HG02852 (cell line): Measurements from ENCODE around the gene CCDC154.
A peak's percentile ranks its signal among the peaks of the same experiment; 100 is the strongest.
"Not testable (repeated sequence)": the region's sequence is repeated elsewhere in the genome, so short reads cannot be mapped to it uniquely, and the experiment has no call there.

Experiments
- ATAC-seq: cut with Tn5 transposase; IDR thresholded peaks from one replicate; pipeline ENCODE4 v1.9.1; 2021; ENCODE audit warnings: mild to moderate bottlenecking, moderate library complexity; ENCODE audit not compliant: unreplicated experiment

CCDC154 gene, protein sequence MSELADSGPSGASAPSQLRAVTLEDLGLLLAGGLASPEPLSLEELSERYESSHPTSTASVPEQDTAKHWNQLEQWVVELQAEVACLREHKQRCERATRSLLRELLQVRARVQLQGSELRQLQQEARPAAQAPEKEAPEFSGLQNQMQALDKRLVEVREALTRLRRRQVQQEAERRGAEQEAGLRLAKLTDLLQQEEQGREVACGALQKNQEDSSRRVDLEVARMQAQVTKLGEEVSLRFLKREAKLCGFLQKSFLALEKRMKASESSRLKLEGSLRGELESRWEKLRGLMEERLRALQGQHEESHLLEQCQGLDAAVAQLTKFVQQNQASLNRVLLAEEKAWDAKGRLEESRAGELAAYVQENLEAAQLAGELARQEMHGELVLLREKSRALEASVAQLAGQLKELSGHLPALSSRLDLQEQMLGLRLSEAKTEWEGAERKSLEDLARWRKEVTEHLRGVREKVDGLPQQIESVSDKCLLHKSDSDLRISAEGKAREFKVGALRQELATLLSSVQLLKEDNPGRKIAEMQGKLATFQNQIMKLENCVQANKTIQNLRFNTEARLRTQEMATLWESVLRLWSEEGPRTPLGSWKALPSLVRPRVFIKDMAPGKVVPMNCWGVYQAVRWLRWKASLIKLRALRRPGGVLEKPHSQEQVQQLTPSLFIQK

DNA sequence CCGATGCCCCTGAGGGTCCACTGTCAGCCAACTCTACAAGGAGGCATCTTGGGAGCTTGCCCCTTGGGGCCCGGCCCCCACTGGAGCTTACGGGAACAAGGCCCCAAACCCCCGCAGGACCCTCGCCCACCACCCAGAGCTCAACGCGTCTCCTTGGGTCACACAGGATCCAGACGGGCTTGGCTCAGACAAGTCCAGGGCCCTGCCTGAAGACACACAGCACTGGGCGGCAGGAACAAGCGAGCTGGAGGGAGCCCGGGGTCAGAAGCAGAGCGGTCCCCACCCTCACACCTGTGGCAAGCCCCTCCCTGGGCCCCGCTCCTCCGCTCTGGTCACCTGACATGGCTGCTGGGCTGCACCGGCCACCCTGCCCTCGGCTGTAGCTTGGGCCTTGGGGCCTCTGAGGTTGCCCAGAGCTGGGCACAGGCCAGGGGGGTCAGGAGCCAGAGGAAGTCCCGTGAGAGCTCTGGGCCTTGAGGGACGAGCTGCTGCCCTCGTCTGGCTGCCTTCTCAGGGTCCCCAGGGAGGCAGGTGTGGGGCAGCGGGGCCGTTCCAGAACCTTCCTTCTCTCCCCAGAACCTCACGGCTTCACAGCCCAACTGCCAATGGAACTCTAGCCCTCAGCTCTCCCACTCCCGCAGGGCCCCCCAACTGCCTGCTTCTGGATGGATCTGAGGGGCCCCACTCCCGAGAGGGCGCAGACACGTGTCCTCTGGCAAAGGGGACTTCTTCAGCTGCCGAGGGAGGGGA is at the start of gene CCDC154:
Gene CCDC154 (minus strand): TSS at position 577 of the 750 bp plus-strand sequence. CDS start 234 bp downstream, at position 343.
- no peak for ATAC-seq

DNA sequence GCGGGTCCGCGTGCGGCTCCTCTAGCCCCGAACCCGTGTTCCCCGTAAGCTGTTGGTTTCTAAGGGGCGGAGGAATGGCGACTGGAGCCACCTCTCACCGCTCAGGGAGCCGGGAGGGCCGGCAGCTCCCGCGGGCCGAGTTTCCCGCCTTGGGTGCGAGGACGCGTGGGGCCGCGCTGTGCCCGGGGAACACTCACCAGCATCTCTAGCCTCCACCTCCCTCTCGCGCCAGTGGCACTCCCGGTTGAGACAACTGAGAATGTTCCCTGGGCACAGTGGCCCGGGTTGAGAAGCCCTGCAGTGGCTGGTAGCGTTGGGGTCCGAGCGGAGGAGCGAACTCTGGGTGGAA is 49.4 kb upstream of the CCDC154 start:
- ATAC-seq: no peak

DNA sequence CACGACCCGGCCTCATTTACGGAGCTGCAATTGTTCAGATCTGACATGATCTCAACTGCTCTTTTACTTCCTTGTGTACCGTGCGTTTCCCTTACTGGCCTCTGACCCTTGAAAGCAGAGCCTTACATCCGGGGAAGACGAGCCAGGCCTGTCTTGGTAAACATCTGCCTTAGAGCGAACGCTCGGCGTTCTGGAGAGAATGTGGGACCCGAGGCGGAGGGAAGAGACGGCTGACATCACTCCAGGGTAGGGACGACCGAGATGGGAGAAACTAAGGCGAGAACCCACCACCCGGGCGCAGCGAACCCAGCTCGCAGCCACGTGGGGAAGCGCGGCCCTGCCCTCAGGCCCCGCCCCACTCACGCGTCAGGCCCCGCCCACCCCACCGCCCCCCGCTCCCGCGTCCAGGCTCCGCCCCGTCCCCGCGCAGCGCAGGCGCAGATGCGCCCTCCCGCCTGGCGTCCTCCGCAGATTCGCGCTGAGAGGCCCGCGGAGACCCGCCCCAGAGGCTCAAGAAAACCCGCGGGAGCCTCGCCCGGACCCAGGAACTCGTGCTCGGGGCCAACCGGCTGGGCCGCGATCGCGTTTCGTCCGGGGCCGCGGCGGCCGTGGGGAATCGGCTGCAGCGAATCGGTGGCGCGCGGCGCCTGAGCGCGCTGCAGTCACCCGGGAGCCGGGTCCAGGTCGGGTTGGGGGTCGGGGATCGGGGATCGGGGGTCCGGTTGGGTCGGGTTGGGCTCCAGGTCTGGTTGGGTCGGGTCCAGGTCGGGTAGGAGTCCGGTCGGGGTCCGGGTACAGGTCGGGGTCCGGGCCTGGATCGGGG is 48.8 kb upstream of the CCDC154 start, which contains the start of gene TELO2:
Gene TELO2 (plus strand): TSS at position 438 of the 823 bp plus-strand sequence. CDS start 922 bp downstream, outside the sequence.
- peak; percentile 75 for ATAC-seq

DNA sequence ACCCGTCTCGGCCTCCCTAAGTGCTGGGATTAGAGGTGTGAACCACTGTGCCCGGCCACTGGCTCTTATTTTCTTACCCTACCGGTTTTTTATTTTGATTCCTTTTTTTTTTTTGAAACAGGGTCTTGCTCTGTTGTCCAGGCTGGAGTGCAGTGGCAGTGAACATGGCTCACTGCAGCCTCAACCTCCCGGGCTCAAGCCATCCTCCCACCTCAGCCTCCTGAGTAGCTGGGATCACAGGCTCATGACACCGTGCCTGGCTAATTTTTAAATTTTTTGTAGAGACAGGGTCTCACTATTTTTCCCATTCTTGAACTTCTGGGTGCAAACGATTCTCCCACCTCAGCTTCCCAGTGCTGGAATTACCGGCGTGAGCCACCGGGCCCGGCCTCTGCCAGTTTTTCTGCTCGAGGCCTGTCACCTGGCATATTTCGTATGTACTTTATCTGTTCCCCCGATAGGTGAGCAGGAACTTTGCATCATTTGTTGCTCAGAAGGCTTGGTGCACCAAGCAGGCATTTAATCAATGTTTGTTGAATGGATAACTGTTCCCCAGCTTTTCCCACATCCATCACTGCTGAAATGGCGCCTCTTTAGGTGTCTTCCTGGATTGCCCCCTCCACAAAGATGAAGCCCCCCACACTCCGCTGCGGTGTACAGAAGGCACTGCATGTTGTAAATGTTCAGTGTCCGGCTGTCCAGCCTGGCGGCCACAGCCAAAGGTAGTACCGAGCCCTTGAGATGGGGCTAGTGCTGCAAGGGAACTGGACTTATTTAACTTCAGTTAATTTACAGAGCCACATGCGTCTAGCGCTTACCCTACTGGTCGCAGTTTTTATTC is 47.9 kb upstream of the CCDC154 start:
- no peak for ATAC-seq

DNA sequence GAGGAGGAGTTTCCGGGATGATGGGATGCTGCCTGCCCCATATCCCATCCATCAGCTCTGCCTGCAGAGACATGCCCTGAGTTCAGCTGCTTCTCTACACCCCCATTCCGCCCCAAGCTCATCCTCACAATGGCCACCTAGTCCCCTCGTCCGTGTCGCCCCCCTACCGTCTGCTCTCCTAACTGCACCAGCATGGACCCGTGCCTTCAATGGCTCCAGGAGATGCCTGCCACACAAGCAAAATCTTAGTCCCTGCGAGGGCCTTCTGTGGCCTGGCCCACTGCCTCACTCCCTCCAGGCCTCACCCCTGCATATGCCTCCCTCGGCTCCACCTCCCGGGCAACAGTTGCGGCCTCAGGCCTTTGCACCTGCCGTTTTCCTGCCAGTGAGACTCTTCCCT is 47.0 kb upstream of the CCDC154 start:
- no peak for ATAC-seq

DNA sequence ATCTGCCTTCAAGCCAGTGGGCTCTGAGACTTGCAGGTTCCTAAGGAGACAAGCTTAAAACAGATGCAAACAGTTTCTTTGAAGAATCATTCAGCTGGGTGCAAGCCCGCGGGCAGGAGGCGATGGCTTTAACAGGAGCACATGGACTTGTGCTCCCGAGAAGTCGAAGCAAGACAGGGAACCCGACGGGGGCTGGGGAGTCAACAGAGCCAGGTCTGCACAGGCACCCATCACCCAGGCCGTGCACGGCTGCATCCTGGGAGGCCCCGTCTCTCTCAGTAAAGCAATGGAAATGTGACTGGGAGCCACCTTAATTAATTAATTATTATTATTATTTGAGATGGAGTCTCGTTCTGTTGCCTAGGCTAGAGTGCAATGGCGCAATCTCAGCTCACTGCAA is 44.7 kb upstream of the CCDC154 start:
- ATAC-seq: no peak

DNA sequence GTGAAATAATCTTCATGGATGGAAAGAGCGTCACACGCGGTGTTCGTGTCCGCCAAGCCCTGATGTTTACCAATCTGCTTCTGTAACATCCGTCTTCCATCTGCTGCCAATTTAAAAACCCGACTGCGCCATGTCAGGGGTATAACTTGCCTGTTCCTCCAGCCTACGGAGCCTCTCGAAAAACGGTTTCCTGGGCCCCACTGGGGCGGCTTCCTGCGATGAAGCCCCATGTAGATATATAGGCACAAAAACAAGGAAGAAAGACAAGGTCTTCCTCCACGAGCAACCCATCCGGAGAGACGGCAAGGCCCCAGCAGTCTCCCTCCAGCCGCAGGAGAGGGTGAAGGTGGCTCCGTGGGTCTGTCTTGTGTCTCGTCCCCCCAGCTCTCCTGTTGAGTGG is 44.3 kb upstream of the CCDC154 start, which contains the start of gene PTX4:
Gene PTX4 (minus strand): TSS at position 326 of the 400 bp plus-strand sequence. CDS start 35 bp downstream, at position 291.
- no peak for ATAC-seq

DNA sequence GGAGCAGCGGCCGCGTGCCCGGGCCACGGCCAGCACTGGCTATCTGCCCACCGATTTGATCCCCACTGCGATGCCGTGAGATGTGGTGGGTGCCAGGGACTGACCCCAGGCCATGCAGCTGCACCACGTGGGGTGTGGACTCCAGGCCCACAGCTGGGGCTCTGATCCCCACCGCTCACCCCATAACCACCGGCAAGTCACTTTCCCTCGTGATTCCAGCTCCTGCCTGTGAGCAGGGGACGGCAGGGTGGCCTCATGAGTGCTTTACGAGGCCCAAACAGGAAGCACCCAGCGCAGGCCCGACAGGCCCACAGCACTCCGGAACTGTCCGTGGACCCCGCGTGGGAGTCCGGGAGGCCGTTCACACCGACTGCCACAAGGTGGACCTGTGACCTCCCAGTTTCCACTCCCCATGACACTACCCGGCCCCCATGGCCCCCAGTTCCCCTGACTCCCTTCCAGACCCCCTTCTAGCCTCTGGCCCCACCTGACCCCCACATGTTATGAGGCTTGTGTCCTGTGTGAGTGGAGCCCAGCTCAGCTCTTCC is 43.8 kb upstream of the CCDC154 start:
- no peak for ATAC-seq

DNA sequence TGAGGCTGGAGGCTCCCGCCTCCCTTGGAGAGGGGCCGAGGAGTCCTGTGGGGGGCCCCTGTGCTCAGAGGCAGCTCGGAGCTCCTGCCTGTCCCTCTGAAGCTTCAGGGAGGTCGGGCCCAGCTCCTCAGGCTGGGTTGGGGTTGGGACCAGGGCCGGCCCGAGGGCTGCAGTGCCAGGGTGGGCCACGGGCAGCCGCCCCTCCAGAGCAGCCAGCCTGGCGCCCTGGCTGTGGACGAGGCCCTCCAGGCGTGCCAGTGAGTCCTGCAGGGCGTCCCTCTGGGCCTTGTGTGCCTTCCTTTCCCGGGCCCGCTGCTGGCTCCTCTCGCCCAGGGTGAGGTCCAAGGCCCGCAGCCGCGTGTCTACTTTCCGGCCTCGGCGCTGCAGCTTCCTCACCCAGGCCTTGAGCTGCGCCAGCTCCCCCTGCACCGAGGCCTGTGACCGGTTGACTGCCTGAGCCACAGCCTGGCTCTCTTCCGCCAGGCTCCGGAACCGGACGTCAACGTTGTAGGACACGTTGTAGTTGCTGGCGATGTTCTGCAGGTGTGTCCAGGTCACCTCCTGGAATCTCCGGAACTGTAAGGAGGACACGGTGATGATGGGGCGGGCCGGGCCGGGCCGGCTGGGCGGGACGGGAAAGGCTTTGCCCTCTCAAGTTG is 43.2 kb upstream of the CCDC154 start:
- ATAC-seq: no peak

DNA sequence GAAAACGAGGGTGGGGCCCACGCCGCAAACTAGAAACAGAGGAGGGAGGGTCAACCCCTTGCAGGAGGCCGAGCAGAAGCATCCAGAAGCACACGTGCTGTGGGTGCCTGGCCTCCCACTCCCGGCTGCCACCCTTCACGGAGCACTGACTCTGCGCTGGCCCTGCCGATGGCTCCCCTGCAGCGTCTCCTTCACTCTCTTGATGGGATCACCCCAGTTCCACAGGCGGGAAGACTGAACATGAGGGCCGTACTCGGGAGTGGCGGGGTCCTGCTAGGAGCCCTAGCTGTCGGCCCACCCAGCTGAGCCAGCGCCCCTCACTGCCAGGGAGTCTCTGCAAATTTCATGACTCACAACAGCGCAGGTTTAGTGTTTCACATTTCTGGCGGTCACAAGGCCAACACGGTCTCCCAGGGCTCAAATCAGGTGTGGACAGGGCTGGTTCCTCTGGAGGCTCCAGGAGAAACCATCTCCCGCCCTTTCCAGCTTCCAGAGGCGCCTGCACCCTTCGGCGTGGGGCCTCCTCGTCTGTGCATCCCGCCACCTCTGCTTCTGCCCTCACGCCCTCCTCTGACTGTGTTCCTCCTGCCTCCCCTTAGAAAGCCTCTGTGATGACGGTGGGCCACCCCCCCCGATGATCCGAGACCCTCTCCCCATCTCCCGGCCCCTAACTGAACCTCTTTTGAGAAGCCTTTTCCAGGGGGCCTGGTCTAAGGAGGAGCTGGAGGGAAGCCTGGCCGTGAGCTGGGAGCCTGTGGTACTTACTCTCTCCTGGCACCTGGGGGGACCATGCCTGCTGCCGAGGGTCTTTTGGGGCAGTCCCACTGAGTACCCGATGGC is 42.4 kb upstream of the CCDC154 start:
- no peak for ATAC-seq

DNA sequence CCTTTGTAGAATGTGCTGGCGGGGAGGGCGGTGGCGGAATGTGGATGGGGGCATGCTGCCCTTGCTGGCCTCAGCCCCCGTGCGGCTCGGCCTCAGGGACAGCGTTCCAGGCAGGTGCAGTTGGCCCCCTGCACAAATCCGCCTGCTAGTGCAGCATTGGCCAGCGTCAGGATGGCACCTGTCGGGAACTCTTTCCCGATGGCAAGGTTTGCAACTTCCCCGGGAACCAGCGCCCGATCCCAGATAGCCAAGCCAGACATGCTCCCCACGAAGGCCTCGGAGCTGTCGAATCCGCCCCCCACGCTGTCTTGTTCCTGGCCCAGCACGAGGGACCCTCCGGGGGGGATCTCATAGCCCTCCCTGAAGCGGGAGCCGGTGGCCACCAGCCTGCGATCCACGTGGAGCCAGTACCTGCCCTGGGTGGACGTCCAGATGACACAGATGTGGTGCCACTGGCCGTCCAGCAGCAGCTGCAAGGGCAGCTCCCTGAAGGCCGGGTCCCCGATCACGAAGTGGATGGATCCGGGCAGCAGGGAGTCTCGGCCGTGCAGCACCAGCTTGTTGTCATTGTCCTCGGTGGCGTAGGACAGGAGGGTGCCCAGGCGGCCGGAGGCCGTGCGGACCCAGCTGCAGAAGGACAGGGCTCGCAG is 41.6 kb upstream of the CCDC154 start:
- ATAC-seq: no peak

DNA sequence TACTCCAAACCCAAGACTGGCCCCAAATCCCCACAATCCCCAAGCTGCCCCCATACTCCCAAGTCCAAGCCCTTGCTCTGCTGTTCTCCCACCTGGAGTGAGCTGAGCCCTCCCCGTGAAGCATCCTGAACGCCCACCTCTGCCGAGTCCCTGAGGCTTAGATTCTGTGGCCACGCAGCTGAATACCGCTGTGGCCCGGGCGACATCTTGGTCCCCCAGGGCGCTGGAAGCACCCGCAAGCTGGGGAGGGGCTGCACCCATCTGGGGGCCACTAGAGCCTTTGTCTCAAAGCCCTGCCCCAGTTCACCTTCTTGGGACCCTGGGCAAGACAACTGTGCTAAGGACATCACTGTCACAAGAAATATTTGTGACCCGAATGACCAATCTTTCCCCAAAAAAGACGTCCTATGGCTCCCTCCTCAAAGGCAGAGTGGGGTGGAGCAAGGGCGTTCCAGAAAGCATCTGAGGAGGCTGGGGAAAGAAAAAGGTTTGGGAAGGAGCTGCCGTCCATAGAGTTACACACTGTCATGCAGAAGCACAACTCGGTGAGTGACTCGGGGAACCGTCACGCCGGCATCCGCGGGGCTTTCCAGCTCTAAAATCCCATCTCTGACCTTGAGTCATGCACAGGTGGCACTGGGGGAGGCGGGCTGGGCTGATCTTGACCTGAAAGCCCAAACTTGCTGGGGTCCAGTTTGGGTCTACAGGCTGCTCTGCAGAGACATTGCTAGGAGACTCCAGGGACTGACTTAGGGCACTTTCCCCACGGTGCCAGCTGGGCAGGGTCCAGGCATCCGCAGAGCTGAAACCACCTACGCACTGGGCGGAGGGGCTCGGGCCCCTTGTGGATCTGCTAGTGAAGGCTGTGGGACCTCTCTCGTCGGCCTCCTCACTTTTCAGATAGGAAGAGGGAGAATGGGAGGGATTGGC is 37.8 kb upstream of the CCDC154 start:
- no peak for ATAC-seq

DNA sequence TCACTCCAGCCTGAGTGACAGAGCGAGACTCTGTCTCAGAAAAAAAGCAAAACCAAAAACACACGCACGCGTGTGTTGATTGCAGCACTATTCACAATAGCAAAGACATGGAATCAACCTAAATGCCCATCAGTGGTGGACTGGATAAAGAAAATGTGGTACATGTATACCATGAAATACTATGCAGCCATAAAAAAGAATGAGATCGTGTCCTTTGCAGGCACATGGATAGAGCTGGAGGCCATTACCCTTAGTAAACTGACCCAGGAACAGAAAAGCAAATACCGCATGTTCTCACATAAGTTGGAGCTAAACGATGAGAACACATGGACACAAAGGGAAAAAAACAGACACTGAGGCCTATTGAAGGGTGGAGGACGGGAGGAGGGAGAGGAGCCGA is 34.6 kb upstream of the CCDC154 start:
- ATAC-seq: not testable (repeated sequence)

DNA sequence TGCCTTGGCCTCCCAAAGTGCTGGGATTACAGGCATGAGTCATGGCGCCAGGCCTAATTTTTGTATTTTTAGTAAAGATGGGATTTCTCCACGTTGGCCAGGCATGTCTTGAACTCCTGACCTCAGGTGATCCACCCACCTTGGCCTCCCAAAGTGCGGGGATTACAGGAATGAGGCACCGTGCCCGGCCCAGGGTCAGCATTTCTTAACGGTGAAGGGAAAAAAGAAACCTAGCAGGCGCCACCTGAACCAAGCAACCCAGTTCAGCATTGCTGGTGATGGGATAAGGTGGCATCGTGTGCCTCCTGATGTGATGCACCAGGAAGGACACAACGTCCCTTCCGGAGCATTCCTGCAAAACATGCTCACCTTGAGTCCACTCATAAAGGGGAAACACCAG is 32.7 kb upstream of the CCDC154 start:
- no peak for ATAC-seq

DNA sequence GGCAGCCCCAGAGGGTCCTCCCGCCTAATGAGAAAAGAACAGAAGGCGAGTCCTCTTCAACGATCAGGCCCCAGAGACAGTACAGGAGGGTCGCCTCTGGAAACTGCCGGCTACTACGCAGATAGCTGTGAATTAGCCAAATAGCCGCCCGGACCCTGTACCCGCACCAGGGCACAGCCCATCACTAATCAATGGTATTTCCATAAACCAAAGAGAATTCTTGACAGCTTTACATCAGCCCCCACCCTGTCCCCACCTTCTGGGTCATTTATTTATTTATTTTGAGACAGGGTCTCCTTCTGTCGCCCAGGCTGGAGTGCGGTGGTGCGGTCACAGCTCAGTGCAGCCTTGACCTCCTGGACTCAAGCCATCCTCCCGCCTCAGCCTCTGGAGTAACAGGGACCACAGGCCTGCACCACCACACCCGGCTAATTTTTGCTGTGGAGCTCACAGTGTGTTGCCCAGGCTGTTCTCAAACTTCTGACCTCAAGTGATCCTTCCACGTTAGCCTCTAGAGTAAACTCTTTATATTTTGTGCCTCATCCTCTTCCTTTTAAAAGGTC is 31.3 kb upstream of the CCDC154 start:
- no peak for ATAC-seq
